Measurements from ENCODE around the gene ACSM3. TPM values are rescaled to one million over a fixed set of nuclear protein-coding genes. Genes with fewer than 3 reads are reported as not detected.
"Not testable (repeated sequence)": the region's sequence is repeated elsewhere in the genome, so short reads cannot be mapped to it uniquely, and the experiment has no call there.

The ACSM3 gene
- total and polyA plus RNA-seq, 9 of the 15 experiments (the other 6 are each of a cell fraction or from before 2014, with no cell fraction given): 112 to 420 (median 182) TPM

DNA sequence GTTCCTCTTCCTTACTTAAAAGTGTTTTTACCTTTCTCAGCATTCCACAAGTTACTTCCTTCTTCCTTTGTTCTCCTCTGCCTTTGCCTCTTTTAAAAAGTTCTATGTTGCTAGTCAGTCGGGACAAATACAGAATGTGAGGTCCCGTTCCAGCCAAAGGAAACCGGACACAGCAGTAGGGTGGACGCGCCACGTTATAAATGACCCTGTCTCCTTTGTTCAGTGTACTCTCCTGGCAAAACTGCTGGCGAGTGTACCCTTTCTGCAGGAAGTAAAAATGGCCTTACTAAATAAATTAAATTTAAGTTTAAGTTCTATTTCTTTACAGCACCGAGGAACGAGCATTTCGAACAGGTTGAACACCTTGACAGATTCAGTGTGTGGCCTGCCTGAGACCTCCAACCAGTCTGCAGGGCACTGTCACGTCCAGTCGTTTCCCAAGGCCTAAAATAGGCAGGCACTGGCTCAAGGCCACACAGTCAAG, 41.9 kb downstream of the ACSM3 start:
- FAIRE-seq; H3K9me1 ChIP-seq (ENCODE audit: control insufficient read depth, insufficient read depth, low read length); H3K27me3 ChIP-seq (ENCODE audit: control insufficient read depth in 2 of 2, insufficient read depth in 2 of 2, low read length in 2 of 2); H4K20me1 ChIP-seq (replicated peaks; ENCODE audit: control insufficient read depth, insufficient read depth, low read length); H3K9me3 ChIP-seq (replicated peaks; ENCODE audit: control insufficient read depth, insufficient read depth, low read depth, low read length); BruUV-seq (replicated peaks); in situ Hi-C loops (cut with MboI); CTCF ChIA-PET (ENCODE audit: low intra/inter-chr PET ratio): not testable (repeated sequence)
- Histone ChIP-seq H3K36me3 (ENCODE audit: control insufficient read depth, insufficient read depth, low read length) (peaks cover 31% of the 10 kb centered on the region), H3K79me2 (ENCODE audit: control insufficient read depth, insufficient read depth, low read length) (peaks cover 54% of the 10 kb centered on the region), H3K4me1 (replicated peaks in 1 of 2; ENCODE audit: control insufficient read depth in 2 of 2, insufficient read depth in 2 of 2, low read length in 2 of 2) (peaks cover 24% of the 10 kb centered on the region in 2 experiments), H3K4me3 (peak overlapping the region; percentile 96), H2AFZ (ENCODE audit: low read depth, low read length) (peak overlapping the region; percentile 93), H3K27ac (ENCODE audit: extremely low read depth, low read depth, low read length) (peak overlapping the region; percentile 98), H3K9ac (ENCODE audit: insufficient read depth in 1 of 2, low read depth in 2 of 2, low read length in 2 of 2) (peak overlapping the region; percentile 95 to 99), H3K4me2 (ENCODE audit: insufficient read depth, low read length) (peak overlapping the region; percentile 98)
- intact Hi-C loops (cut with micrococcal nuclease): loop anchor here (5.0 to 10.0 kb wide), 3 partner anchors 63 to 277 kb away; partner anchors contain the start of gene THUMPD1
- 4% methylated on average over 12 of the region's 12 CpGs for WGBS (ENCODE audit: insufficient coverage, low coverage, missing lambda C conversion rate)
- POLR2A ChIA-PET: interaction anchor here (0.5 to 1.6 kb wide), 9 partner anchors 9 to 403 kb away, joined by 3 to 6 read pairs (median 4); no protein-coding TSS in a partner anchor
- DNase-seq (ENCODE audit: extremely low read depth in 1 of 4, low spot score in 3 of 4) (peak in 1 of 4 experiments; percentile 43), ATAC-seq (peak; percentile 14; the same call in 2 of the 3 replicates)
- TF ChIP-seq ZFX (CRISPR knock-in tag; IDR thresholded peaks at IDR 0.05) (0 out of 2 replicates have a peak, but pooled peaks have one; percentile 76), FOXP1 (CRISPR knock-in tag; IDR thresholded peaks at IDR 0.05) (peak; percentile 43; the same call in 1 of the 2 replicates), ZNF445 (CRISPR knock-in tag; IDR thresholded peaks at IDR 0.05; ENCODE audit: low read depth) (0 out of 2 replicates have a peak, but pooled peaks have one; percentile 7)
- TF ChIP-seq, protein P1, sequence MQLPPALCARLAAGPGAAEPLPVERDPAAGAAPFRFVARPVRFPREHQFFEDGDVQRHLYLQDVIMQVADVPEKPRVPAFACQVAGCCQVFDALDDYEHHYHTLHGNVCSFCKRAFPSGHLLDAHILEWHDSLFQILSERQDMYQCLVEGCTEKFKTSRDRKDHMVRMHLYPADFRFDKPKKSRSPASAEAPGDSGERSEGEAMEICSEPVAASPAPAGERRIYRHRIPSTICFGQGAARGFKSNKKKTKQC (CRISPR knock-in tag; IDR thresholded peaks at IDR 0.05): 0 out of 2 replicates have a peak, but pooled peaks have one; percentile 66

All from K562 (cell line).